Activated naive CD8-positive, alpha-beta T cell treated with anti-CD3 and anti-CD28 coated beads, Interleukin-2, amount 10 ng/mL, durations not matched to agents 7 days and 5 days (primary cell): ENCODE measurements around the gene TMEM127. TPM values are rescaled to one million over a fixed set of nuclear protein-coding genes. Genes with fewer than 3 reads are reported as not detected.
A peak's percentile ranks its signal among the peaks of the same experiment; 100 is the strongest.

ENCODE experiments used
- ATAC-seq: fragments of 150-1000 bp; cut with Tn5 transposase; one replicate; pipeline ENCODE4 v1.10.0; 2021; ENCODE audit warnings: low read depth, moderate library complexity
- POLR2A ChIA-PET: fragments of 350-600 bp; sonication (Branson Sonifier 250); formaldehyde crosslinking; loops from one replicate; lab custom pipeline; 2021; ENCODE audit warnings: antibody characterized with exemption; lab: Charles Lee
- DNase-seq: peaks from one replicate; pipeline ENCODE4 v3.0.0; 2021
- H3K27ac Mint-ChIP-seq: one replicate; pipeline ENCODE4 v1.8.0; 2022; ENCODE audit warnings: mild to moderate bottlenecking, mixed read lengths
- H3K27me3 Mint-ChIP-seq: one replicate; pipeline ENCODE4 v1.8.0; 2022; ENCODE audit warnings: mild to moderate bottlenecking, moderate library complexity, mixed read lengths
- H3K36me3 Mint-ChIP-seq: one replicate; pipeline ENCODE4 v1.8.0; 2021; ENCODE audit warnings: mild to moderate bottlenecking, mixed read lengths
- H3K4me1 Mint-ChIP-seq: one replicate; pipeline ENCODE4 v1.8.0; 2021; ENCODE audit warnings: mixed read lengths
- H3K4me3 Mint-ChIP-seq: one replicate; pipeline ENCODE4 v1.8.0; 2022; ENCODE audit warnings: mild to moderate bottlenecking, moderate library complexity, mixed read lengths
- H3K9me3 Mint-ChIP-seq: one replicate; pipeline ENCODE4 v1.8.0; 2021; ENCODE audit warnings: mixed read lengths
- total RNA-seq, 2 experiments: library from RNA; stranded (reverse); gene quantifications; one replicate each; pipeline ENCODE4 v1.2.3, GENCODE V29; 2021

The TMEM127 gene
- total RNA-seq, 2 experiments from 2014 or later = 33.4 to 39.1 TPM

GRCh38 chr2:96276787-96277499 lies 11.1 kb upstream of the TMEM127 start:
- POLR2A ChIA-PET = no interaction called here
- DNase-seq = no peak
- H3K36me3 Mint-ChIP-seq = peaks cover 43% of the 10 kb centered on the region
- no peak overlapping the region for H3K4me3 Mint-ChIP-seq
- no peaks in the 10 kb centered on the region for H3K9me3 Mint-ChIP-seq
- H3K27me3 Mint-ChIP-seq = no peaks in the 10 kb centered on the region
- ATAC-seq = no peak
- no peak overlapping the region for H3K27ac Mint-ChIP-seq
- no peaks in the 10 kb centered on the region for H3K4me1 Mint-ChIP-seq

DNA sequence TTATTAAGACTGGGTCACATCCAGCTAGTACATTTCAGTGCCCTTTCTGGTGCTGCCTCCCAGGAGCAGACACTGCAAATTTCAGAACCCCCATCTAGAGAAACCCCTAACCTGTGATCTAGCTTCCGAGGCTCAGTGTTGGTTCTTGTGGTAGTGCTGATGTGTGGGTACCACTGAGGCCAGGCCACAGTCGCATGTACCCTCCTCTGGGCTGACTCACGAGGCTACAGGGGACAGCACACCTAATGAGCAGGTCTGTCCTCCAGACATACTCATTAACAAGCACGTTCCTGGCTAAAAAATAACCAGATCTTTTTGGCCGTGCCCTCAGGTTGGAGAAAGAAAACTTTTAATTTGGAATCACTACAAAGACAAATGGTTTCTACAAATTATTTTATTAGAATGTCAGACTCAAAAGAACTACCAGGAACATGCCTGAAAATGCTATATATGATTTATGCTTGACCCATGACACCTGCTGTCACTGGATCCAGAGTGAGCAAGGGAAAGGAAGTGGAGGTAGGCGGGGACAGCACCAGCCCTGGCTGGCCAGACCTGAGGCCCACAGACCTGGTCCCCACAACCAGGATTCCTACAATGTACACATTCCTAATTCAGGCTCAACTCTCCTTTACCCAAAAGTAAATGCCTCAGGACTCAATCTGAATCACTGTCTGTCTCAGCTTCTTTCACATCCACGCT lies 8.7 kb upstream of the TMEM127 start:
- ATAC-seq (no peak), DNase-seq (no peak)
- Mint-ChIP-seq H3K9me3 (no peaks in the 10 kb centered on the region), H3K4me3 (no peak overlapping the region), H3K27ac (no peak overlapping the region), H3K36me3 (peaks cover 37% of the 10 kb centered on the region), H3K27me3 (no peaks in the 10 kb centered on the region), H3K4me1 (no peaks in the 10 kb centered on the region)
- POLR2A ChIA-PET = interaction anchor here (0.9 kb wide), 1 partner anchor 41 kb away, joined by 3 read pairs; no protein-coding TSS in a partner anchor

DNA sequence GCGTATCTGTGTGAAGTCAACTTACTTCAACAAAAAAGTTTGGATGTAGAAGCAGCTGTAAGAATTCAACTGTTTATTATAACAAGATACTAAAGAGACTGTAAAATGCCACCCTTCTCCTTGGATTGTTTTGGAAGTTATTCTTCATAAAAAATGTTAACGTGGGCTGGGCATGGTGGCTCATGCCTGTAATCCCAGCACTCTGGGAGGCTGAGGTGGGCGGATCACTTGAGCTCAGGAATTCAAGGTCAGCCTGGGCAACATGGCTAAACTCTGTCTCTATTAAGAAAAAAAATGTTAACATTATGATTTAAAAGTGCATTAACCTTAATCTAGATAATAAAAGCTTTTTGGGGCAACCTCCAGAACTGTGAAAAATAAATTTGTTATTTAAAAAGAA lies 8.0 kb upstream of the TMEM127 start:
- DNase-seq (no peak), ATAC-seq (no peak)
- H3K4me3 Mint-ChIP-seq = no peak overlapping the region
- no peaks in the 10 kb centered on the region for H3K27me3 Mint-ChIP-seq
- peaks cover 31% of the 10 kb centered on the region for H3K36me3 Mint-ChIP-seq
- H3K27ac Mint-ChIP-seq = no peak overlapping the region
- H3K9me3 Mint-ChIP-seq = no peaks in the 10 kb centered on the region
- peaks cover 2% of the 10 kb centered on the region for H3K4me1 Mint-ChIP-seq
- POLR2A ChIA-PET = interaction anchor here (0.6 to 0.9 kb wide), 2 partner anchors 18 to 42 kb away, joined by 3 read pairs; no protein-coding TSS in a partner anchor

DNA sequence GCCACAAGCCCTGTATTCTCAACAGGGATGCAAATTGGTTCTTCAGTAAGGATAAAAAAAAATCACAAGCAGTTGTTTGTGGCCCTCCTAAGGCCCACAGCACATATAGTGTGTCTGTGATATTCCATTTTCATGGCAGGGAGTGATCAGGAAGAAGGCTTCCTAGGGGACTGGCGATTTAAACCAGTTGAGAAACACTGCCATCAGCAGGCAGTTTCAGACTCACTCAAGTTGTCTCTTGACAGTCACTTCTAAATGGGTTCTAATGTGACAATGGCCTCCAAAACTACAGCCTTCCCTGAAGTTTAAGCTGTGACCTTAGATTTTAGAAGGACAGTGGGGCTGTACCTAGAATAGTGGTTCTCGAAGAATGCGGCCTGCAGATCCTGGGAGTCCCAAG lies 6.2 kb upstream of the TMEM127 start:
- POLR2A ChIA-PET = no interaction called here
- DNase-seq = no peak
- no peak overlapping the region for H3K27ac Mint-ChIP-seq

GRCh38 chr2:96267159-96267971 lies 1.6 kb upstream of the TMEM127 start:
- H3K4me3 Mint-ChIP-seq = peak overlapping the region; percentile 100
- H3K9me3 Mint-ChIP-seq = no peaks in the 10 kb centered on the region
- ATAC-seq (peak; percentile 10), DNase-seq (peak; percentile 67)
- peak overlapping the region; percentile 83 for H3K27ac Mint-ChIP-seq
- POLR2A ChIA-PET = interaction anchor here (0.6 to 1.8 kb wide), 11 partner anchors 35 to 287 kb away, joined by 3 to 14 read pairs (median 4); partner anchors contain the start of genes ANKRD36C, SNRNP200 and STARD7
- H3K4me1 Mint-ChIP-seq = peaks cover 30% of the 10 kb centered on the region
- no peaks in the 10 kb centered on the region for H3K27me3 Mint-ChIP-seq
- H3K36me3 Mint-ChIP-seq = peaks cover 12% of the 10 kb centered on the region

More for the DNA sequence above, 6.2 kb upstream of the TMEM127 start:
- peaks cover 26% of the 10 kb centered on the region for H3K36me3 Mint-ChIP-seq
- no peak overlapping the region for H3K4me3 Mint-ChIP-seq
- no peak for ATAC-seq
- H3K27me3 Mint-ChIP-seq = no peaks in the 10 kb centered on the region
- no peaks in the 10 kb centered on the region for H3K9me3 Mint-ChIP-seq
- peaks cover 12% of the 10 kb centered on the region for H3K4me1 Mint-ChIP-seq

- DNase-seq (no peak), ATAC-seq (peak; percentile 20)
- H3K27ac Mint-ChIP-seq = peak overlapping the region; percentile 85
- POLR2A ChIA-PET = interaction anchor here (1.2 to 2.4 kb wide), 2 partner anchors 57 to 274 kb away, joined by 3 to 21 read pairs; partner anchors contain the start of genes ANKRD36C and STARD7
- H3K4me3 Mint-ChIP-seq = peak overlapping the region; percentile 100
- no peaks in the 10 kb centered on the region for H3K9me3 Mint-ChIP-seq
- peaks cover 37% of the 10 kb centered on the region for H3K4me1 Mint-ChIP-seq
- peaks cover 15% of the 10 kb centered on the region for H3K36me3 Mint-ChIP-seq
- no peaks in the 10 kb centered on the region for H3K27me3 Mint-ChIP-seq
These were observed 403 bp downstream of the TMEM127 start for GRCh38 chr2:96265349-96265839.

- DNase-seq (peak; percentile 71), ATAC-seq (peak; percentile 11)
- POLR2A ChIA-PET = interaction anchor here (0.8 to 2.4 kb wide), 6 partner anchors 11 to 273 kb away, joined by 3 to 21 read pairs (median 4); partner anchors contain the start of genes ANKRD36C and STARD7
- Mint-ChIP-seq H3K4me1 (peaks cover 38% of the 10 kb centered on the region), H3K36me3 (peaks cover 15% of the 10 kb centered on the region), H3K27ac (peak overlapping the region; percentile 68), H3K27me3 (no peaks in the 10 kb centered on the region), H3K4me3 (peak overlapping the region; percentile 88), H3K9me3 (no peaks in the 10 kb centered on the region)
These were observed 995 bp downstream of the TMEM127 start for GRCh38 chr2:96264656-96265348.

- no peaks in the 10 kb centered on the region for H3K9me3 Mint-ChIP-seq
- peaks cover 15% of the 10 kb centered on the region for H3K36me3 Mint-ChIP-seq
- peak overlapping the region; percentile 68 for H3K27ac Mint-ChIP-seq
- DNase-seq = no peak
- no peaks in the 10 kb centered on the region for H3K27me3 Mint-ChIP-seq
- ATAC-seq = no peak
- peaks cover 40% of the 10 kb centered on the region for H3K4me1 Mint-ChIP-seq
- peak overlapping the region; percentile 88 for H3K4me3 Mint-ChIP-seq
- POLR2A ChIA-PET = interaction anchor here (0.8 to 2.4 kb wide), 6 partner anchors 10 to 272 kb away, joined by 3 to 21 read pairs (median 4); partner anchors contain the start of genes ANKRD36C and STARD7
These were observed 1.7 kb downstream of the TMEM127 start for GRCh38 chr2:96264086-96264485.

GRCh38 chr2:96262306-96262705 lies 3.5 kb downstream of the TMEM127 start:
- Mint-ChIP-seq H3K27me3 (no peaks in the 10 kb centered on the region), H3K36me3 (peaks cover 10% of the 10 kb centered on the region), H3K27ac (no peak overlapping the region), H3K4me1 (peaks cover 41% of the 10 kb centered on the region), H3K4me3 (no peak overlapping the region), H3K9me3 (no peaks in the 10 kb centered on the region)
- POLR2A ChIA-PET = no interaction called here
- DNase-seq (no peak), ATAC-seq (no peak)

GRCh38 chr2:96261328-96262003 lies 4.3 kb downstream of the TMEM127 start:
- Mint-ChIP-seq H3K9me3 (no peaks in the 10 kb centered on the region), H3K27me3 (no peaks in the 10 kb centered on the region), H3K27ac (no peak overlapping the region), H3K4me3 (no peak overlapping the region), H3K36me3 (peaks cover 8% of the 10 kb centered on the region), H3K4me1 (peaks cover 44% of the 10 kb centered on the region)
- POLR2A ChIA-PET = interaction anchor here (0.7 kb wide), 1 partner anchor 20 kb away, joined by 3 read pairs; no protein-coding TSS in a partner anchor
- DNase-seq (no peak), ATAC-seq (no peak)

GRCh38 chr2:96260387-96261260 lies 5.2 kb downstream of the TMEM127 start:
- Mint-ChIP-seq H3K27ac (peak overlapping the region; percentile 82), H3K36me3 (peaks cover 6% of the 10 kb centered on the region), H3K27me3 (no peaks in the 10 kb centered on the region), H3K9me3 (no peaks in the 10 kb centered on the region), H3K4me3 (peak overlapping the region; percentile 1), H3K4me1 (peaks cover 44% of the 10 kb centered on the region)
- DNase-seq = peak; percentile 43
- ATAC-seq = peak; percentile 55
- POLR2A ChIA-PET = interaction anchor here (1.4 kb wide), 1 partner anchor 12 kb away, joined by 3 read pairs; no protein-coding TSS in a partner anchor
